Duodenal mucosa (tissue), 2 donors: Measurements from ENCODE around the gene FAXDC2.

ENCODE experiments used
- H3K27ac ChIP-seq: one replicate; pipeline ENCODE4 v1.7.0; 2013; ENCODE audit warnings: low read depth, low read length
- H3K27me3 ChIP-seq, 2 donors: one replicate each; pipeline ENCODE4 v1.7.0; 2013; ENCODE audit warnings: low read length in 2 of 2, control low read depth in 1 of 2; ENCODE audit not compliant: insufficient read depth in 2 of 2, control insufficient read depth in 1 of 2
- H3K36me3 ChIP-seq, 2 donors: one replicate each; pipeline ENCODE4 v1.7.0; 2013; ENCODE audit warnings: low read length in 2 of 2, control low read depth in 1 of 2; ENCODE audit not compliant: insufficient read depth in 2 of 2, control insufficient read depth in 1 of 2
- H3K4me1 ChIP-seq, 2 donors: one replicate each; pipeline ENCODE4 v1.7.0; 2013; ENCODE audit warnings: low read length in 2 of 2, control low read depth in 1 of 2; ENCODE audit not compliant: insufficient read depth in 2 of 2, control insufficient read depth in 1 of 2
- H3K4me3 ChIP-seq, 2 donors: one replicate each; pipeline ENCODE4 v1.7.0; 2013; ENCODE audit warnings: low read length in 2 of 2, low read depth in 1 of 2
- H3K9ac ChIP-seq, 2 donors: one replicate each; pipeline ENCODE4 v1.7.0; 2013; ENCODE audit warnings: low read length in 2 of 2, low read depth in 1 of 2
- H3K9me3 ChIP-seq, 2 donors: one replicate each; pipeline ENCODE4 v1.7.0; 2013; ENCODE audit warnings: low read length in 2 of 2, control low read depth in 1 of 2; ENCODE audit not compliant: control insufficient read depth in 1 of 2

The FAXDC2 gene

GRCh38 chr5:154861946-154862345 lies 11.5 kb upstream of the FAXDC2 start:
- Histone ChIP-seq H3K36me3 (peaks cover 9 to 28% of the 10 kb centered on the region in 2 donors), H3K4me3 (no peak overlapping the region), H3K9me3 (no peaks in the 10 kb centered on the region), H3K27ac (no peak overlapping the region), H3K4me1 (peaks cover 33 to 37% of the 10 kb centered on the region in 2 donors), H3K27me3 (no peaks in the 10 kb centered on the region), H3K9ac (no peak overlapping the region)

GRCh38 chr5:154860765-154861164 lies 10.4 kb upstream of the FAXDC2 start:
- Histone ChIP-seq H3K27ac (no peak overlapping the region), H3K9ac (no peak overlapping the region), H3K4me3 (peak overlapping the region; percentile 68 to 95), H3K27me3 (no peaks in the 10 kb centered on the region), H3K4me1 (peaks cover 37 to 39% of the 10 kb centered on the region in 2 donors), H3K9me3 (no peaks in the 10 kb centered on the region), H3K36me3 (peaks cover 9 to 23% of the 10 kb centered on the region in 2 donors)

- Histone ChIP-seq H3K27me3 (no peaks in the 10 kb centered on the region), H3K4me1 (peaks cover 37 to 39% of the 10 kb centered on the region in 2 donors), H3K27ac (no peak overlapping the region), H3K9ac (peak overlapping the region; percentile 72 to 94), H3K4me3 (peak overlapping the region; percentile 68 to 95), H3K9me3 (no peaks in the 10 kb centered on the region), H3K36me3 (peaks cover 6 to 17% of the 10 kb centered on the region in 2 donors)
These were observed 9.7 kb upstream of the FAXDC2 start for GRCh38 chr5:154860123-154860522.

GRCh38 chr5:154858972-154859871 lies 8.8 kb upstream of the FAXDC2 start:
- Histone ChIP-seq H3K27ac (peak overlapping the region; percentile 99), H3K4me1 (peaks cover 37 to 39% of the 10 kb centered on the region in 2 donors), H3K4me3 (peak overlapping the region; percentile 68 to 95), H3K36me3 (peaks cover 6 to 9% of the 10 kb centered on the region in 2 donors), H3K9ac (peak overlapping the region; percentile 72 to 94), H3K9me3 (no peaks in the 10 kb centered on the region), H3K27me3 (no peaks in the 10 kb centered on the region)

- Histone ChIP-seq H3K9ac (peak within 1 kb of the TSS; percentile 72 to 94), H3K9me3 (no peaks in the 10 kb centered on the region), H3K4me3 (peak within 1 kb of the TSS; percentile 68 to 95), H3K27ac (peak within 1 kb of the TSS; percentile 99), H3K36me3 (peaks cover 4% of the 10 kb centered on the region in 2 donors), H3K27me3 (no peaks in the 10 kb centered on the region), H3K4me1 (peaks cover 36 to 39% of the 10 kb centered on the region in 2 donors)
These were observed 8.0 kb upstream of the FAXDC2 start, which contains the start of gene CNOT8 for GRCh38 chr5:154858297-154858971. CNOT8 (plus strand) TSS chr5:154858627; CDS start chr5:154863279, 4,652 bp downstream.

- Histone ChIP-seq H3K4me3 (peak overlapping the region; percentile 68 to 95), H3K4me1 (peaks cover 31 to 38% of the 10 kb centered on the region in 2 donors), H3K9me3 (no peaks in the 10 kb centered on the region), H3K9ac (peak overlapping the region; percentile 72 to 94), H3K27me3 (no peaks in the 10 kb centered on the region), H3K27ac (peak overlapping the region; percentile 99), H3K36me3 (no peaks in the 10 kb centered on the region)
These were observed 7.3 kb upstream of the FAXDC2 start for GRCh38 chr5:154857530-154858296.

- no peaks in the 10 kb centered on the region for H3K36me3 ChIP-seq
- H3K27me3 ChIP-seq = no peaks in the 10 kb centered on the region
- no peak overlapping the region for H3K4me3 ChIP-seq
- peaks cover 0 to 10% of the 10 kb centered on the region in 2 donors for H3K4me1 ChIP-seq
- no peak overlapping the region for H3K27ac ChIP-seq
- no peak overlapping the region for H3K9ac ChIP-seq
- H3K9me3 ChIP-seq = no peaks in the 10 kb centered on the region
These were observed 948 bp upstream of the FAXDC2 start for GRCh38 chr5:154851351-154851750.

- Histone ChIP-seq H3K9me3 (no peaks in the 10 kb centered on the region), H3K4me1 (peaks cover 0 to 10% of the 10 kb centered on the region in 2 donors), H3K27me3 (no peaks in the 10 kb centered on the region), H3K9ac (peak overlapping the region; percentile 43 to 45), H3K4me3 (peak overlapping the region; percentile 50 to 57), H3K36me3 (no peaks in the 10 kb centered on the region), H3K27ac (no peak overlapping the region)
These were observed 607 bp downstream of the FAXDC2 start for GRCh38 chr5:154849791-154850201.

- Histone ChIP-seq H3K4me3 (peak overlapping the region in 1 of 2 donors; percentile 57), H3K9me3 (no peaks in the 10 kb centered on the region), H3K9ac (peak overlapping the region in 1 of 2 donors; percentile 45), H3K27me3 (no peaks in the 10 kb centered on the region), H3K36me3 (no peaks in the 10 kb centered on the region), H3K27ac (no peak overlapping the region), H3K4me1 (peaks cover 0 to 10% of the 10 kb centered on the region in 2 donors)
These were observed 1.1 kb downstream of the FAXDC2 start for GRCh38 chr5:154849264-154849785.
